HCT116 (cell line): ENCODE results near the gene CPNE4. TPM values are rescaled to one million over a fixed set of nuclear protein-coding genes. Genes with fewer than 3 reads are reported as not detected.

Experiments used
- ATAC-seq: fragments of 200-7000 bp; cut with Tn5 transposase; 2 replicates; pipeline ENCODE4 v1.9.1; 2020; ENCODE audit warnings: mild to moderate bottlenecking, moderate library complexity
- BruUV-seq: library from RNA; stranded (reverse); fragments of 400-500 nt; replicated peaks from 2 replicates; lab custom pipeline; 2021; lab: Mats Ljungman, UMichigan
- CTCF ChIA-PET: fragments of 300-600 bp; sonication (Branson Sonifier 250); formaldehyde crosslinking; loops from one replicate; lab custom pipeline; 2021; ENCODE audit warnings: antibody characterized with exemption; lab: Charles Lee
- POLR2A ChIA-PET: fragments of 300-600, 350-600 bp; sonication (Branson Sonifier 250); formaldehyde crosslinking; loops from one replicate; lab custom pipeline; 2021; ENCODE audit warnings: antibody characterized with exemption; lab: Charles Lee
- RAD21 ChIA-PET, 2 experiments: fragments of 300-600 bp; sonication (Branson Sonifier 250); formaldehyde crosslinking; loops; one replicate each; lab custom pipeline; 2023; ENCODE audit warnings: low total read pairs in 2 of 2; ENCODE audit not compliant: uncharacterized antibody in 2 of 2, unreplicated experiment in 2 of 2, low non-redundant PET in 1 of 2; lab: Charles Lee
- DNase-seq: peaks from one replicate; pipeline ENCODE4 v3.0.0-alpha.2; 2010; ENCODE audit warnings: low read depth, low spot score
- H2AFZ ChIP-seq: fragments of 200-600 bp; shearing (Covaris generic), sonication (generic); 2 replicates; pipeline ENCODE4 v1.6.1; 2017; ENCODE audit warnings: low read depth, mixed run types, mixed read lengths, antibody characterized with exemption, low read length; ENCODE audit not compliant: poor library complexity, severe bottlenecking
- H3K27ac ChIP-seq: 2 replicates; pipeline ENCODE4 v1.5.1; 2012; ENCODE audit warnings: low read depth, low read length
- H3K27me3 ChIP-seq: fragments of 200-600 bp; sonication (generic); 2 replicates; pipeline ENCODE4 v1.6.1; 2016; ENCODE audit warnings: mixed run types, low read length, mixed read lengths; ENCODE audit not compliant: insufficient read depth
- H3K36me3 ChIP-seq, 2 experiments: fragments of 200-500 bp in 1 of 2; fragments of 200-600 bp in 1 of 2; sonication (Bioruptor generic) in 1 of 2; sonication (generic) in 1 of 2; 2 replicates each; pipeline versions ENCODE4 v1.5.1 to v1.6.1; 2014 to 2016; ENCODE audit warnings: low read length in 2 of 2, inconsistent platforms in 1 of 2, mixed read lengths in 1 of 2, mixed run types in 1 of 2; ENCODE audit not compliant: insufficient read depth in 2 of 2, control insufficient read depth in 1 of 2
- H3K4me1 ChIP-seq, 2 experiments: fragments of 200-600 bp in 1 of 2; sonication (generic) in 1 of 2; 2 replicates each; pipeline versions ENCODE4 v1.5.1 to v1.6.1; 2012 to 2017; ENCODE audit warnings: low read length in 2 of 2, inconsistent platforms in 1 of 2, mild to moderate bottlenecking in 1 of 2, mixed read lengths in 1 of 2, mixed run types in 1 of 2, moderate library complexity in 1 of 2; ENCODE audit not compliant: insufficient read depth in 2 of 2, control insufficient read depth in 1 of 2
- H3K4me2 ChIP-seq: fragments of 200-600 bp; sonication (generic); 2 replicates; pipeline ENCODE4 v1.6.1; 2017; ENCODE audit warnings: mixed run types, low read length, mixed read lengths
- H3K4me3 ChIP-seq, 2 experiments: fragments of 200-600 bp in 1 of 2; sonication (generic) in 1 of 2; replicated peaks in 1 of 2; 2 replicates each; pipeline ENCODE4 v1.5.1; 2011 to 2016; ENCODE audit warnings: low read length in 2 of 2, control low read depth in 1 of 2, low read depth in 1 of 2, mild to moderate bottlenecking in 1 of 2, mixed read lengths in 1 of 2, mixed run types in 1 of 2
- H3K79me2 ChIP-seq: fragments of 200-600 bp; sonication (generic); 2 replicates; pipeline ENCODE4 v1.6.1; 2017; ENCODE audit warnings: mild to moderate bottlenecking, mixed run types, low read length, moderate library complexity, mixed read lengths; ENCODE audit not compliant: insufficient read depth
- H3K9ac ChIP-seq: fragments of 200-600 bp; sonication (generic); 2 replicates; pipeline ENCODE4 v1.6.1; 2016; ENCODE audit warnings: low read length, mixed read lengths
- H3K9me2 ChIP-seq: fragments of 200-600 bp; sonication (generic), shearing (Covaris generic); 2 replicates; pipeline ENCODE4 v1.6.1; 2017; ENCODE audit warnings: mixed run types, mild to moderate bottlenecking, moderate library complexity; ENCODE audit not compliant: insufficient read depth
- H3K9me3 ChIP-seq, 2 experiments: fragments of 200-500 bp in 1 of 2; fragments of 200-600 bp in 1 of 2; sonication (Bioruptor generic) in 1 of 2; sonication (generic) in 1 of 2; 2 replicates each; pipeline ENCODE4 v1.6.1; 2014 to 2017; ENCODE audit warnings: low read length in 2 of 2, mixed read lengths in 2 of 2, inconsistent platforms in 1 of 2, low read depth in 1 of 2, mild to moderate bottlenecking in 1 of 2, mixed run types in 1 of 2, moderate library complexity in 1 of 2; ENCODE audit not compliant: control insufficient read depth in 1 of 2, insufficient read depth in 1 of 2
- H4K20me1 ChIP-seq: fragments of 200-600 bp; sonication (generic), shearing (Covaris generic); 2 replicates; pipeline ENCODE4 v1.6.1; 2017; ENCODE audit warnings: mixed run types, mild to moderate bottlenecking, moderate library complexity; ENCODE audit not compliant: insufficient read depth
- CTCF ChIP-seq, 3 experiments: fragments of 200-600 bp in 1 of 3; sonication (generic) in 1 of 3; IDR thresholded peaks in 2 of 3; conservative IDR thresholded peaks in 1 of 3; 2 replicates each; pipeline ENCODE4 v1.5.1; 2012 to 2017; ENCODE audit warnings: low read depth in 2 of 3, low read length in 2 of 3, antibody characterized with exemption in 1 of 3, borderline replicate concordance in 1 of 3, control low read depth in 1 of 3, mild to moderate bottlenecking in 1 of 3, mixed read lengths in 1 of 3, mixed run types in 1 of 3, moderate library complexity in 1 of 3; ENCODE audit not compliant: insufficient read depth in 1 of 3
- EGR1 ChIP-seq: IDR thresholded peaks from 2 replicates; pipeline ENCODE4 v1.6.1; 2012; ENCODE audit warnings: low read depth
- EZH2 ChIP-seq: fragments of 200-600 bp; sonication (generic); IDR thresholded peaks from 2 replicates; pipeline ENCODE4 v1.6.1; 2017; ENCODE audit warnings: antibody characterized with exemption, mixed run types
- EZH2phosphoT487 ChIP-seq: fragments of 200-600 bp; IDR thresholded peaks from 2 replicates; pipeline ENCODE4 v1.6.1; 2018; ENCODE audit warnings: antibody characterized with exemption, borderline replicate concordance
- FOSL1 ChIP-seq: IDR thresholded peaks from 2 replicates; pipeline ENCODE4 v1.6.1; 2012; ENCODE audit warnings: low read depth
- JUND ChIP-seq: IDR thresholded peaks from 2 replicates; pipeline ENCODE4 v1.6.1; 2012
- MAX ChIP-seq: IDR thresholded peaks from 2 replicates; pipeline ENCODE4 v1.6.1; 2012
- POLR2AphosphoS5 ChIP-seq: IDR thresholded peaks from 2 replicates; pipeline ENCODE4 v1.6.1; 2011; ENCODE audit warnings: mild to moderate bottlenecking, low read depth, low read length, moderate library complexity
- RAD21 ChIP-seq: IDR thresholded peaks from 2 replicates; pipeline ENCODE4 v1.6.1; 2012; ENCODE audit warnings: low read depth, mild to moderate bottlenecking
- SP1 ChIP-seq: IDR thresholded peaks from 2 replicates; pipeline ENCODE4 v1.6.1; 2012; ENCODE audit warnings: low read depth
- SRF ChIP-seq: IDR thresholded peaks from 2 replicates; pipeline ENCODE4 v1.6.1; 2012; ENCODE audit warnings: low read depth
- TCF7L2 ChIP-seq: IDR thresholded peaks from 2 replicates; pipeline ENCODE4 v1.7.0; 2011; ENCODE audit warnings: borderline replicate concordance, inconsistent platforms; ENCODE audit not compliant: insufficient read depth, insufficient read length; ENCODE audit errors: extremely low read depth
- YY1 ChIP-seq: IDR thresholded peaks from 2 replicates; pipeline ENCODE4 v1.6.1; 2011; ENCODE audit warnings: low read length, low read depth, moderate library complexity, mild to moderate bottlenecking; ENCODE audit not compliant: insufficient replicate concordance; ENCODE audit errors: extremely low read depth
- ZNF274 ChIP-seq: fragments of 200-500 bp; sonication (Bioruptor generic); IDR thresholded peaks from 2 replicates; pipeline ENCODE4 v1.6.1; 2014; ENCODE audit warnings: mild to moderate bottlenecking, low read depth, low read length, inconsistent platforms
- intact Hi-C: fragments of 100-400 bp; cut with micrococcal nuclease; formaldehyde crosslinking; loops from 2 replicates; pipeline ENCODE4 v1.10.0; 2022
- total RNA-seq: library from RNA; stranded (reverse); gene quantifications from one replicate; pipeline ENCODE4 v1.2.1, GENCODE V29; 2021; ENCODE audit not compliant: unreplicated experiment
- TF ChIP-seq, protein P1 (sequence below): IDR thresholded peaks from 2 replicates; pipeline ENCODE4 v1.6.1; 2011; ENCODE audit warnings: mild to moderate bottlenecking, low read length, moderate library complexity; ENCODE audit not compliant: insufficient replicate concordance; ENCODE audit errors: extremely low read depth

Gene CPNE4
- total RNA-seq, 1 experiment from 2014 or later = not detected

DNA sequence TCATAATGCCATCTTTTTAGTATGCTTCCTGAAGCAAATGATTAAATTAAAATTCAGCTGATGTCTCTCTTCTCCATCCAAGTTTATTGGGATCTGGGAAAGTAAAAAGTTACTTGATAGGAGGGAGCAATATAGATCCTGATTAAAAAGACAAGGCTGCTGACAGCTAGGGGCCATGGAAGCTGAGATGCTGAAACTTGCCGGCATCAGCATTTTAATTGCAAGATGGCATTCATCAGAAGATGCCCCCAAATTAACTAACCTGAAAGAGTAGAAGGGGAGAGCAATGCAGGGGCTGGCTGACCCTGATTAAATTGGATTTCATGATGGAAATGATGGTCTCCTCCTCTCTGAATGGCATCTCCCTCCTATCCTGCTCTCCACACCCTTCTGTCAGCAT lies 31.1 kb downstream of the CPNE4 start:
- ATAC-seq (no peak), DNase-seq (no peak)
- H3K4me2 ChIP-seq = no peak overlapping the region
- no TSS peak for BruUV-seq
- ChIA-PET POLR2A (no interaction called here), RAD21 (no interaction called here), CTCF (no interaction called here)
- H3K79me2 ChIP-seq = no peaks in the 10 kb centered on the region
- no peaks in the 10 kb centered on the region for H3K36me3 ChIP-seq
- no peaks in the 10 kb centered on the region for H3K9me2 ChIP-seq
- no peak overlapping the region for H3K27ac ChIP-seq
- intact Hi-C loops = no loop called here
- H3K4me3 ChIP-seq = no peak overlapping the region
- H3K9me3 ChIP-seq = no peaks in the 10 kb centered on the region
- no peak overlapping the region for H2AFZ ChIP-seq
- H3K9ac ChIP-seq = no peak overlapping the region
- H4K20me1 ChIP-seq = no peaks in the 10 kb centered on the region
- H3K4me1 ChIP-seq = no peaks in the 10 kb centered on the region
- peaks cover 7% of the 10 kb centered on the region for H3K27me3 ChIP-seq
- no peak for TF ChIP-seq EGR1
- no peak for TF ChIP-seq CTCF (IDR thresholded peaks at IDR 0.05 in 2 of 3, conservative IDR thresholded peaks at IDR 0.05 in 1 of 3; ENCODE audit: borderline replicate concordance in 1 of 3, insufficient read depth in 1 of 3, low read depth in 2 of 3, low read length in 2 of 3)
- no peak for TF ChIP-seq JUND
- TF ChIP-seq EZH2phosphoT487 = no peak
- TF ChIP-seq SRF = no peak
- TF ChIP-seq TCF7L2 = no peak
- TF ChIP-seq POLR2AphosphoS5 = no peak
- TF ChIP-seq EZH2 = no peak
- no peak for TF ChIP-seq ZNF274
- TF ChIP-seq RAD21 = no peak
- TF ChIP-seq, protein P1, sequence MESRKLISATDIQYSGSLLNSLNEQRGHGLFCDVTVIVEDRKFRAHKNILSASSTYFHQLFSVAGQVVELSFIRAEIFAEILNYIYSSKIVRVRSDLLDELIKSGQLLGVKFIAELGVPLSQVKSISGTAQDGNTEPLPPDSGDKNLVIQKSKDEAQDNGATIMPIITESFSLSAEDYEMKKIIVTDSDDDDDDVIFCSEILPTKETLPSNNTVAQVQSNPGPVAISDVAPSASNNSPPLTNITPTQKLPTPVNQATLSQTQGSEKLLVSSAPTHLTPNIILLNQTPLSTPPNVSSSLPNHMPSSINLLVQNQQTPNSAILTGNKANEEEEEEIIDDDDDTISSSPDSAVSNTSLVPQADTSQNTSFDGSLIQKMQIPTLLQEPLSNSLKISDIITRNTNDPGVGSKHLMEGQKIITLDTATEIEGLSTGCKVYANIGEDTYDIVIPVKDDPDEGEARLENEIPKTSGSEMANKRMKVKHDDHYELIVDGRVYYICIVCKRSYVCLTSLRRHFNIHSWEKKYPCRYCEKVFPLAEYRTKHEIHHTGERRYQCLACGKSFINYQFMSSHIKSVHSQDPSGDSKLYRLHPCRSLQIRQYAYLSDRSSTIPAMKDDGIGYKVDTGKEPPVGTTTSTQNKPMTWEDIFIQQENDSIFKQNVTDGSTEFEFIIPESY = no peak
- TF ChIP-seq FOSL1 = no peak
- no peak for TF ChIP-seq MAX
- TF ChIP-seq YY1 = no peak
- TF ChIP-seq SP1 = no peak
